ENCODE results near the gene ZNF398. TPM values are rescaled to one million over a fixed set of nuclear protein-coding genes. Genes with fewer than 3 reads are reported as not detected.

Gene ZNF398
- total RNA-seq, 2 experiments from 2014 or later = 14.0 to 15.0 TPM

DNA sequence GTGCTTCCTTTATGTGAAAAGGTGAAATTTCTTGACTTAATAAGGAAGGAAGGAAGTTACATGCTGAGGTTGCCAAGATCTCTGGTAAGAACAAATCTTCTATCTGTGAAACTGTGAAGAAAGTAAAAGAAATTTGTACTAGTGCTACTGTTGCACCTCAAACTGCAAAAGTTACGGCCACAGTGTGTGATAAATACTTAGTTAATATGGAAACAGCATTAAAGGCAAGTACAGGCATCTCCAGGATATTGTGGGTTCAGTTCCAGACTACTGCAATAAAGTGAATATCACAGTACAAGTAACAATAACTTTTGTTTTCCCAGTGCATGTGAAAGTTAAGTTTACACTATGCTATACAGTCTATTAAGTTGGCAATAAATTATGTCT, 25.3 kb downstream of the ZNF398 start:
- Mint-ChIP-seq H3K4me1 (ENCODE audit: low read depth) (no peaks in the 10 kb centered on the region), H3K36me3 (ENCODE audit: low read depth) (peaks cover 68% of the 10 kb centered on the region), H3K9me3 (no peaks in the 10 kb centered on the region), H3K27me3 (no peaks in the 10 kb centered on the region), H3K4me3 (no peak overlapping the region), H3K27ac (no peak overlapping the region)
- CTCF ChIA-PET = no interaction called here
- intact Hi-C loops (cut with DNase I, micrococcal nuclease) = no loop called here
- Histone ChIP-seq H3K36me3 (ENCODE audit: insufficient read depth, low read length) (peaks cover 65% of the 10 kb centered on the region), H3K27ac (ENCODE audit: low read depth in 1 of 2, low read length in 2 of 2) (no peak overlapping the region), H3K9me3 (ENCODE audit: control insufficient read depth in 1 of 2, insufficient read depth in 1 of 2, low read length in 2 of 2) (no peaks in the 10 kb centered on the region), H3K27me3 (ENCODE audit: control insufficient read depth in 1 of 2, insufficient read depth in 2 of 2, low read length in 2 of 2) (no peaks in the 10 kb centered on the region), H3K4me1 (ENCODE audit: insufficient read depth, low read length) (no peaks in the 10 kb centered on the region), H3K4me3 (ENCODE audit: low read length) (no peak overlapping the region)
- TF ChIP-seq, protein P1, sequence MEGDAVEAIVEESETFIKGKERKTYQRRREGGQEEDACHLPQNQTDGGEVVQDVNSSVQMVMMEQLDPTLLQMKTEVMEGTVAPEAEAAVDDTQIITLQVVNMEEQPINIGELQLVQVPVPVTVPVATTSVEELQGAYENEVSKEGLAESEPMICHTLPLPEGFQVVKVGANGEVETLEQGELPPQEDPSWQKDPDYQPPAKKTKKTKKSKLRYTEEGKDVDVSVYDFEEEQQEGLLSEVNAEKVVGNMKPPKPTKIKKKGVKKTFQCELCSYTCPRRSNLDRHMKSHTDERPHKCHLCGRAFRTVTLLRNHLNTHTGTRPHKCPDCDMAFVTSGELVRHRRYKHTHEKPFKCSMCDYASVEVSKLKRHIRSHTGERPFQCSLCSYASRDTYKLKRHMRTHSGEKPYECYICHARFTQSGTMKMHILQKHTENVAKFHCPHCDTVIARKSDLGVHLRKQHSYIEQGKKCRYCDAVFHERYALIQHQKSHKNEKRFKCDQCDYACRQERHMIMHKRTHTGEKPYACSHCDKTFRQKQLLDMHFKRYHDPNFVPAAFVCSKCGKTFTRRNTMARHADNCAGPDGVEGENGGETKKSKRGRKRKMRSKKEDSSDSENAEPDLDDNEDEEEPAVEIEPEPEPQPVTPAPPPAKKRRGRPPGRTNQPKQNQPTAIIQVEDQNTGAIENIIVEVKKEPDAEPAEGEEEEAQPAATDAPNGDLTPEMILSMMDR (IDR thresholded peaks at IDR 0.05) = no peak
- no peak for ATAC-seq (ENCODE audit: poor library complexity)
- POLR2A ChIA-PET = no interaction called here
- no peak for DNase-seq

DNA sequence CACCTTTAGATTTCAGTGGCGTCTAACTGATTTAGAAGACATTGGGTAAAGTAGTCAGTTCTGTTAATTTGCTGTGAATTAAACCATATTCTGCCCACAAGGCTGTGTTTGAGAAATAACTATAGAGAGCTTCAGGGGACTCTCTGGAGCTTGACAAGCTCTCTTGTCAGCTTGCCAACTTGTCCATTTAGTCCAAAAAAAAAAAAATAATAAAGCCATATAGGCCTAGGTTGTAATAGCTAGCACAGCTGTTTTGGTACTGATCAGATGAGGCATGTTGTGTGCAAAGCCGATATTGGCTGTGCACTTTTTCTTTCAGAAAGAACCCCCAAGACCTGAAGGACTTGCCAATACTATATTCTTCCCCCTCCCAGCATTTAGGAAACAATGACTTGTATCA, 27.9 kb downstream of the ZNF398 start:
- H3K9me3 Mint-ChIP-seq = no peaks in the 10 kb centered on the region
- Histone ChIP-seq H3K27ac (ENCODE audit: low read depth in 1 of 2, low read length in 2 of 2) (no peak overlapping the region), H3K4me1 (ENCODE audit: insufficient read depth, low read length) (no peaks in the 10 kb centered on the region), H3K27me3 (ENCODE audit: control insufficient read depth in 1 of 2, insufficient read depth in 2 of 2, low read length in 2 of 2) (no peaks in the 10 kb centered on the region), H3K9me3 (ENCODE audit: control insufficient read depth in 1 of 2, insufficient read depth in 1 of 2, low read length in 2 of 2) (no peaks in the 10 kb centered on the region), H3K36me3 (ENCODE audit: insufficient read depth, low read length) (peaks cover 68% of the 10 kb centered on the region), H3K4me3 (ENCODE audit: low read length) (no peak overlapping the region)
- ChIA-PET POLR2A (no interaction called here), CTCF (no interaction called here)
- no peaks in the 10 kb centered on the region for H3K27me3 Mint-ChIP-seq
- no peak overlapping the region for H3K4me3 Mint-ChIP-seq
- intact Hi-C loops (cut with DNase I, micrococcal nuclease) = no loop called here
- TF ChIP-seq, protein P1 (IDR thresholded peaks at IDR 0.05) = no peak
- no peak for ATAC-seq (ENCODE audit: poor library complexity)
- H3K4me1 Mint-ChIP-seq (ENCODE audit: low read depth) = no peaks in the 10 kb centered on the region
- DNase-seq = no peak
- H3K36me3 Mint-ChIP-seq (ENCODE audit: low read depth) = peaks cover 69% of the 10 kb centered on the region
- no peak overlapping the region for H3K27ac Mint-ChIP-seq

DNA sequence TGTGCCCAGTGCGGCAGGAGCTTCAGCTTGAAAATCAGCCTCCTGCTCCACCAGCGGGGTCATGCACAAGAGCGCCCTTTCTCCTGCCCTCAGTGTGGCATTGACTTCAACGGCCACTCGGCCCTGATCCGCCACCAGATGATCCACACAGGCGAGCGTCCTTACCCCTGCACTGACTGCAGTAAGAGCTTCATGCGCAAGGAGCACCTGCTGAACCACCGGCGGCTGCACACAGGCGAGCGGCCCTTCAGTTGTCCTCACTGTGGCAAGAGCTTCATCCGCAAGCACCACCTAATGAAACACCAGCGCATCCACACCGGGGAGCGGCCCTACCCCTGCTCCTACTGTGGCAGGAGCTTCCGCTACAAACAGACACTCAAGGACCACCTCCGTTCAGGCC, 32.0 kb downstream of the ZNF398 start:
- Mint-ChIP-seq H3K36me3 (ENCODE audit: low read depth) (peaks cover 65% of the 10 kb centered on the region), H3K27me3 (no peaks in the 10 kb centered on the region), H3K4me1 (ENCODE audit: low read depth) (no peaks in the 10 kb centered on the region), H3K4me3 (no peak overlapping the region), H3K27ac (no peak overlapping the region), H3K9me3 (no peaks in the 10 kb centered on the region)
- H3K27ac ChIP-seq (ENCODE audit: low read depth in 1 of 2, low read length in 2 of 2) = no peak overlapping the region
- CTCF ChIA-PET = no interaction called here
- intact Hi-C loops (cut with DNase I, micrococcal nuclease) = no loop called here
- POLR2A ChIA-PET = no interaction called here
- TF ChIP-seq, protein P1 (IDR thresholded peaks at IDR 0.05) = no peak
- ATAC-seq (ENCODE audit: poor library complexity) (no peak), DNase-seq (no peak)
- H3K27me3 ChIP-seq (ENCODE audit: control insufficient read depth in 1 of 2, insufficient read depth in 2 of 2, low read length in 2 of 2) = no peaks in the 10 kb centered on the region
- no peaks in the 10 kb centered on the region for H3K4me1 ChIP-seq (ENCODE audit: insufficient read depth, low read length)
- H3K36me3 ChIP-seq (ENCODE audit: insufficient read depth, low read length) = peaks cover 70% of the 10 kb centered on the region
- H3K9me3 ChIP-seq (ENCODE audit: control insufficient read depth in 1 of 2, insufficient read depth in 1 of 2, low read length in 2 of 2) = no peaks in the 10 kb centered on the region
- no peak overlapping the region for H3K4me3 ChIP-seq (ENCODE audit: low read length)

Measured in CD4-positive, alpha-beta T cell (primary cell).